Measurements from ENCODE around the gene GMFB.

GRCh38 chr14:54487771-54488170 lies 1.0 kb downstream of the GMFB start:
- TF ChIP-seq, protein P1, sequence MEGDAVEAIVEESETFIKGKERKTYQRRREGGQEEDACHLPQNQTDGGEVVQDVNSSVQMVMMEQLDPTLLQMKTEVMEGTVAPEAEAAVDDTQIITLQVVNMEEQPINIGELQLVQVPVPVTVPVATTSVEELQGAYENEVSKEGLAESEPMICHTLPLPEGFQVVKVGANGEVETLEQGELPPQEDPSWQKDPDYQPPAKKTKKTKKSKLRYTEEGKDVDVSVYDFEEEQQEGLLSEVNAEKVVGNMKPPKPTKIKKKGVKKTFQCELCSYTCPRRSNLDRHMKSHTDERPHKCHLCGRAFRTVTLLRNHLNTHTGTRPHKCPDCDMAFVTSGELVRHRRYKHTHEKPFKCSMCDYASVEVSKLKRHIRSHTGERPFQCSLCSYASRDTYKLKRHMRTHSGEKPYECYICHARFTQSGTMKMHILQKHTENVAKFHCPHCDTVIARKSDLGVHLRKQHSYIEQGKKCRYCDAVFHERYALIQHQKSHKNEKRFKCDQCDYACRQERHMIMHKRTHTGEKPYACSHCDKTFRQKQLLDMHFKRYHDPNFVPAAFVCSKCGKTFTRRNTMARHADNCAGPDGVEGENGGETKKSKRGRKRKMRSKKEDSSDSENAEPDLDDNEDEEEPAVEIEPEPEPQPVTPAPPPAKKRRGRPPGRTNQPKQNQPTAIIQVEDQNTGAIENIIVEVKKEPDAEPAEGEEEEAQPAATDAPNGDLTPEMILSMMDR (IDR thresholded peaks at IDR 0.05): no peak
- TF ChIP-seq POLR2AphosphoS5 (IDR thresholded peaks at IDR 0.05): no peak
- no peak for TF ChIP-seq EP300 (IDR thresholded peaks at IDR 0.05)
